MCF 10A (cell line): ENCODE data around the gene SND1. TPM values are rescaled to one million over a fixed set of nuclear protein-coding genes. Genes with fewer than 3 reads are reported as not detected.

Experiments
- BruUV-seq: library from RNA; stranded (reverse); fragments of 400-500 nt; replicated peaks from 2 replicates; lab custom pipeline; 2021; lab: Mats Ljungman, UMichigan
- CTCF ChIA-PET: fragments of 300-600 bp; sonication (Branson Sonifier 250); formaldehyde crosslinking; extraction: SDS; loops from one replicate; lab custom pipeline; 2021; ENCODE audit warnings: antibody characterized with exemption, inconsistent platforms; lab: Yijun Ruan, JAX
- POLR2A ChIA-PET: fragments of 300-600, 350-650 bp; sonication (Branson Sonifier 250); formaldehyde crosslinking; extraction: SDS; loops from one replicate; lab custom pipeline; 2020; ENCODE audit warnings: antibody characterized with exemption, inconsistent platforms; lab: Yijun Ruan, JAX
- DNase-seq: peaks from one replicate; pipeline ENCODE4 v3.0.0-alpha.2; 2018; ENCODE audit not compliant: unreplicated experiment
- H3K27ac Mint-ChIP-seq: one replicate; pipeline ENCODE4 v1.8.0; 2022; ENCODE audit warnings: mild to moderate bottlenecking, low read depth, mixed read lengths; ENCODE audit not compliant: unreplicated experiment
- H3K27me3 Mint-ChIP-seq: one replicate; pipeline ENCODE4 v1.8.0; 2022; ENCODE audit warnings: mixed read lengths; ENCODE audit not compliant: insufficient read depth, unreplicated experiment
- H3K36me3 Mint-ChIP-seq: one replicate; pipeline ENCODE4 v1.8.0; 2022; ENCODE audit warnings: mild to moderate bottlenecking, moderate library complexity, mixed read lengths; ENCODE audit not compliant: insufficient read depth, unreplicated experiment
- H3K4me1 Mint-ChIP-seq: one replicate; pipeline ENCODE4 v1.8.0; 2022; ENCODE audit warnings: mixed read lengths; ENCODE audit not compliant: insufficient read depth, unreplicated experiment
- H3K4me3 Mint-ChIP-seq: one replicate; pipeline ENCODE4 v1.8.0; 2022; ENCODE audit warnings: mild to moderate bottlenecking, moderate library complexity, mixed read lengths; ENCODE audit not compliant: unreplicated experiment
- H3K9me3 Mint-ChIP-seq: one replicate; pipeline ENCODE4 v1.8.0; 2022; ENCODE audit warnings: mixed read lengths; ENCODE audit not compliant: unreplicated experiment
- intact Hi-C: fragments of 100-400 bp; cut with micrococcal nuclease; formaldehyde crosslinking; loops from 2 replicates; pipeline ENCODE4 v1.14.1; 2022
- total RNA-seq: library from RNA; stranded (reverse); gene quantifications from 2 replicates; pipeline ENCODE4 v1.2.3, GENCODE V29; 2022
- TF ChIP-seq, protein P1 (sequence below): fragments of 200-600 bp; IDR thresholded peaks from one replicate; pipeline ENCODE4 v1.8.0; 2022; ENCODE audit warnings: antibody characterized with exemption, mild to moderate bottlenecking; ENCODE audit not compliant: unreplicated experiment

SND1 gene
- total RNA-seq, 1 experiment from 2014 or later, result 297 TPM

DNA sequence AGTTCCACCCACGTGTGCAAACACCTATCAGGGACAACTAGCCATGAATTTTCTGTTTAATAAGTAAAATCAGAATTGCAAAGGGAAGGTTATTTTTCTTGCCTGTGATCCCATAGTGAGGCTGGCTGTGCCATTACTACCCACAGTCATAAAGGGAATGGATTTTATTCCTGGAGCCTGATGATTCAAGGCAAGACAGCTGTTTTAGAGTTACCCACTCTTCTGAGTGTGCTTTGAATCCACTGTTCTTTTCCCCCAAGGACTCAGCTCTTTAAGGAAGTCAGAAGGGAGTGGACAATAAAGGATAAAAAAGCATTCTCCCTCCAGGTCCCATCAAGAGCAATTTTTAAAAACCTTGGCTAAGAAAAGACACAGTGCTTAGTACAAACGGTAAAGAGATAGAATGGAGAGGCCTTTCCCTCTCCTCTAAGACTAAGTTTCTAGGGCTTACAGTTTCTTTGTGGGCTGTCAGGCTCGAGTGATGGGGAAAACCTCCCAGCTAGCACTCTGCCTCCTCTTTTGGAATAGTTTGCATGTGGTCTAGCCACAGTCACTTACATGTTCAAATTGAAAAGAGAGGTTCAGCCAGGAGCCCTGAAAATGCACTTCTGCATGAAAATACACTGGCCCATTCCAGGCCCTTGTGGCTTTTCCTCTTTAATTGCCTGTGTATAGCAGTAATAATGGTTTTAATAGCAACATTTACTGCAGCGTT is 384.4 kb downstream of the SND1 start:
- no peak for DNase-seq
- Mint-ChIP-seq H3K4me3 (no peak overlapping the region), H3K4me1 (peaks cover 8% of the 10 kb centered on the region), H3K27me3 (no peaks in the 10 kb centered on the region), H3K36me3 (peaks cover 25% of the 10 kb centered on the region), H3K27ac (no peak overlapping the region), H3K9me3 (no peaks in the 10 kb centered on the region)
- intact Hi-C loops, result no loop called here
- TF ChIP-seq, protein P1, sequence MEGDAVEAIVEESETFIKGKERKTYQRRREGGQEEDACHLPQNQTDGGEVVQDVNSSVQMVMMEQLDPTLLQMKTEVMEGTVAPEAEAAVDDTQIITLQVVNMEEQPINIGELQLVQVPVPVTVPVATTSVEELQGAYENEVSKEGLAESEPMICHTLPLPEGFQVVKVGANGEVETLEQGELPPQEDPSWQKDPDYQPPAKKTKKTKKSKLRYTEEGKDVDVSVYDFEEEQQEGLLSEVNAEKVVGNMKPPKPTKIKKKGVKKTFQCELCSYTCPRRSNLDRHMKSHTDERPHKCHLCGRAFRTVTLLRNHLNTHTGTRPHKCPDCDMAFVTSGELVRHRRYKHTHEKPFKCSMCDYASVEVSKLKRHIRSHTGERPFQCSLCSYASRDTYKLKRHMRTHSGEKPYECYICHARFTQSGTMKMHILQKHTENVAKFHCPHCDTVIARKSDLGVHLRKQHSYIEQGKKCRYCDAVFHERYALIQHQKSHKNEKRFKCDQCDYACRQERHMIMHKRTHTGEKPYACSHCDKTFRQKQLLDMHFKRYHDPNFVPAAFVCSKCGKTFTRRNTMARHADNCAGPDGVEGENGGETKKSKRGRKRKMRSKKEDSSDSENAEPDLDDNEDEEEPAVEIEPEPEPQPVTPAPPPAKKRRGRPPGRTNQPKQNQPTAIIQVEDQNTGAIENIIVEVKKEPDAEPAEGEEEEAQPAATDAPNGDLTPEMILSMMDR, result no peak
- CTCF ChIA-PET, result interaction anchor here (0.9 to 2.0 kb wide), 6 partner anchors 10 to 174 kb away, joined by 3 to 6 read pairs (median 4); no protein-coding TSS in a partner anchor
- no TSS peak for BruUV-seq
- POLR2A ChIA-PET, result interaction anchor here (0.6 kb wide), 1 partner anchor 127 kb away, joined by 3 read pairs; no protein-coding TSS in a partner anchor

DNA sequence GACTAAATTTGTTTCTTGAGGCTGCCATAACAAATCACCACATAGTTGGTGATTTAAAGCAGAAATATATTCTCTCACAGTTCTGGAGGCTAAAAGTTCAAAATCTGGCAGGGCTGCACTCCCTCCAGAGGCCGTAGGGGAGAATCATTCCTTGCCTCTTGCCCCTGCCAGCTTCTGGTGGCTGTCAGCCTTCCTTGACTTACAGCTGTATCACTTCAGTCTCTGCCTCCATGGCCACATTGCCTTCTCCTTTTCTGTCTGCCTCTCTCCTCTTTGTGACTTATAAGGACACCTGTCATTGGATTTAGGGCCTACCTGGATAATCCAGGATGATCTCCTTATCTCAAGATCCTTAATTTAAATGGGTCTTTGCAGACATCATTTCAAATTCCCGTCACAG is 385.1 kb downstream of the SND1 start:
- intact Hi-C loops, result no loop called here
- ChIA-PET POLR2A (no interaction called here), CTCF (interaction anchor here (0.5 to 1.6 kb wide), 4 partner anchors 10 to 159 kb away, joined by 3 to 6 read pairs (median 4); no protein-coding TSS in a partner anchor)
- Mint-ChIP-seq H3K4me1 (peaks cover 12% of the 10 kb centered on the region), H3K4me3 (no peak overlapping the region), H3K27me3 (no peaks in the 10 kb centered on the region), H3K27ac (no peak overlapping the region), H3K9me3 (no peaks in the 10 kb centered on the region), H3K36me3 (peaks cover 32% of the 10 kb centered on the region)
- no peak for DNase-seq
- no TSS peak for BruUV-seq
- TF ChIP-seq, protein P1, result no peak

DNA sequence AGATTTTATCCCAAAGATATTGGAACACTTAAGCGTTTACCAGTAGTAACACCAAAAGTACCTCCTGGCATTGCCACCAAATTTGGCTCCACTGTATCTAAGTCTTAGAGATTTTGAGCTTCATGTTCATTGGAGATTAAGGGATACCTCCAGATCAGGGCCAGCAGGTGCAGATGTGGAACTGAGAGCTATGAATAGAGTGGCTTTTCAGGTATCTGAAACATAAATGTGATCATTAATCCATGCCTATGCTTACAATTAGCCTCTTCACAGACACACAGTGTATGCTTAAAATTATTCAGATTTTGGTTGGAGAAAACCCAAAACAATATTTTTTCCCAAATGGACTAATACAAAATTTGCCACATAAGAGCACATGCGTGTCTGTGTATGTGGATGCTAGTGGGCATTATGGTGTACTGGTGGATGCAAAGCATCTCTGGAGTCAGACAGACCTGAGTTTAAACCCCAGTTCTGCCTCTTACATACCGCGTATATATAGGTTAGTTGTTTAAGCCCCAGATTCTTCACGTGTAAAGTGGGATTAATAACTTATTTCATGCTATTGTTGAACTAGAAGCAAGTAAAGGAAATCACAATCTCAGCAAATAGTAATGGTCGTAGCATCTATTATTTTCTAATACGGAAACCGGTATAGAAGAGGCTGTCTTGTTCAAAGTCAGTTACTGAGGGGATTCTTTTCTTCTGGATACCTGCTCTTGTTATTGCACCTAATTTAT is 386.1 kb downstream of the SND1 start:
- BruUV-seq, result no TSS peak
- Mint-ChIP-seq H3K36me3 (peaks cover 37% of the 10 kb centered on the region), H3K9me3 (no peaks in the 10 kb centered on the region), H3K4me3 (no peak overlapping the region), H3K27ac (no peak overlapping the region), H3K4me1 (peaks cover 12% of the 10 kb centered on the region), H3K27me3 (no peaks in the 10 kb centered on the region)
- CTCF ChIA-PET, result interaction anchor here (0.6 kb wide), 1 partner anchor 54 kb away, joined by 3 read pairs; no protein-coding TSS in a partner anchor
- no peak for DNase-seq
- intact Hi-C loops, result no loop called here
- POLR2A ChIA-PET, result no interaction called here
- TF ChIP-seq, protein P1, result no peak

DNA sequence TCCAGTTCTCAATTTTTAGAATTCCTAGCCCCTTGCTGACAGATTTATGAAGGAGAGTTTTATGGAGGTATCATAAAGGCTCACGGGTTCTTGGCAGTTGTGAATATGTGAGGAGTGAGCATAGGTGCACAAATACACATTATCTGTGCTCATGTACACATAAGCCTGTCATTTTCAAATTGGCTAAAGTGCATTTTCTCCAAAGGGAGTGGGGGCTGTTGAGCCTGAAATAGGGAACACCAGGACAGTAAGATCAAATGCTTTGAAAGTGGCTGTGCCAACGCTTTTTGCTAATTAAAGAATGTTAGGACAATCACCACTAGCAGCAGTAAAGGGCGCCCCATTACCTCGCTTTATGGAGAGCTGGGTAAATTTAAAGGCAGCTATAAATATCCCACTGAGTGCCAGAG is 387.6 kb downstream of the SND1 start:
- no TSS peak for BruUV-seq
- CTCF ChIA-PET, result interaction anchor here (0.6 to 1.1 kb wide), 4 partner anchors 22 to 1527 kb away, joined by 3 to 5 read pairs (median 3); no protein-coding TSS in a partner anchor

More for the DNA sequence above, 387.6 kb downstream of the SND1 start:
- POLR2A ChIA-PET, result no interaction called here
- DNase-seq, result no peak
- intact Hi-C loops, result no loop called here
- Mint-ChIP-seq H3K4me3 (no peak overlapping the region), H3K36me3 (peaks cover 39% of the 10 kb centered on the region), H3K4me1 (peaks cover 12% of the 10 kb centered on the region), H3K27me3 (no peaks in the 10 kb centered on the region), H3K27ac (no peak overlapping the region), H3K9me3 (no peaks in the 10 kb centered on the region)
- TF ChIP-seq, protein P1, result no peak
